ENCODE measurements around the gene MTR.
"Not testable (repeated sequence)": the region's sequence is repeated elsewhere in the genome, so short reads cannot be mapped to it uniquely, and the experiment has no call there.

The MTR gene

GRCh38 chr1:236904892-236905741, 110.0 kb downstream of the MTR start:
- no peak overlapping the region for H3K4me2 ChIP-seq (ENCODE audit: low read depth, low read length)
- no peaks in the 10 kb centered on the region for H3K9me3 ChIP-seq (replicated peaks; ENCODE audit: insufficient read depth, low read length)
- no peaks in the 10 kb centered on the region for H3K4me1 ChIP-seq (ENCODE audit: low read length)
- no peaks in the 10 kb centered on the region for H4K20me1 ChIP-seq (ENCODE audit: insufficient read depth, low read length)
- no peak overlapping the region for H3K9ac ChIP-seq (ENCODE audit: low read length)
- TF ChIP-seq CTCF (IDR thresholded peaks at IDR 0.05; ENCODE audit: low read length) (no peak), EZH2phosphoT487 (IDR thresholded peaks at IDR 0.05; ENCODE audit: low read length) (no peak), EZH2 (optimal IDR thresholded peaks at IDR 0.05; ENCODE audit: low read depth, low read length) (no peak)
- no peaks in the 10 kb centered on the region for H3K27me3 ChIP-seq (replicated peaks; ENCODE audit: insufficient read depth, low read length)
- no peak overlapping the region for H2AFZ ChIP-seq (ENCODE audit: low read length)
- no peak overlapping the region for H3K4me3 ChIP-seq (ENCODE audit: low read length)
- H3K27ac ChIP-seq (ENCODE audit: low read length) = no peak overlapping the region
- DNase-seq = no peak
- H3K36me3 ChIP-seq (replicated peaks; ENCODE audit: insufficient read depth, low read length) = no peaks in the 10 kb centered on the region
- no peaks in the 10 kb centered on the region for H3K79me2 ChIP-seq (ENCODE audit: low read length)
- H3K9me2 ChIP-seq (replicated peaks; ENCODE audit: insufficient read depth, low read length) = no peaks in the 10 kb centered on the region
- no peaks in the 10 kb centered on the region for H3F3A ChIP-seq (ENCODE audit: insufficient read depth, low read length)

GRCh38 chr1:236907205-236907604, 112.1 kb downstream of the MTR start:
- no peaks in the 10 kb centered on the region for H4K20me1 ChIP-seq (ENCODE audit: insufficient read depth, low read length)
- H3F3A ChIP-seq (ENCODE audit: insufficient read depth, low read length) = no peaks in the 10 kb centered on the region
- no peak overlapping the region for H3K4me3 ChIP-seq (ENCODE audit: low read length)
- H3K9me2 ChIP-seq (replicated peaks; ENCODE audit: insufficient read depth, low read length) = no peaks in the 10 kb centered on the region
- no peak overlapping the region for H2AFZ ChIP-seq (ENCODE audit: low read length)
- H3K27me3 ChIP-seq (replicated peaks; ENCODE audit: insufficient read depth, low read length) = no peaks in the 10 kb centered on the region
- no peaks in the 10 kb centered on the region for H3K36me3 ChIP-seq (replicated peaks; ENCODE audit: insufficient read depth, low read length)
- no peak for DNase-seq
- H3K9me3 ChIP-seq (replicated peaks; ENCODE audit: insufficient read depth, low read length) = no peaks in the 10 kb centered on the region
- no peaks in the 10 kb centered on the region for H3K79me2 ChIP-seq (ENCODE audit: low read length)
- no peak overlapping the region for H3K9ac ChIP-seq (ENCODE audit: low read length)
- H3K4me1 ChIP-seq (ENCODE audit: low read length) = no peaks in the 10 kb centered on the region
- TF ChIP-seq EZH2 (optimal IDR thresholded peaks at IDR 0.05; ENCODE audit: low read depth, low read length) (no peak), CTCF (IDR thresholded peaks at IDR 0.05; ENCODE audit: low read length) (no peak), EZH2phosphoT487 (IDR thresholded peaks at IDR 0.05; ENCODE audit: low read length) (no peak)
- no peak overlapping the region for H3K27ac ChIP-seq (ENCODE audit: low read length)
- H3K4me2 ChIP-seq (ENCODE audit: low read depth, low read length) = no peak overlapping the region

GRCh38 chr1:236908669-236909068, 113.6 kb downstream of the MTR start:
- Histone ChIP-seq H3K9me3 (replicated peaks; ENCODE audit: insufficient read depth, low read length) (no peaks in the 10 kb centered on the region), H3K9me2 (replicated peaks; ENCODE audit: insufficient read depth, low read length) (no peaks in the 10 kb centered on the region), H3K4me1 (ENCODE audit: low read length) (no peaks in the 10 kb centered on the region), H3K4me3 (ENCODE audit: low read length) (no peak overlapping the region), H3K79me2 (ENCODE audit: low read length) (no peaks in the 10 kb centered on the region), H3K36me3 (replicated peaks; ENCODE audit: insufficient read depth, low read length) (no peaks in the 10 kb centered on the region), H2AFZ (ENCODE audit: low read length) (no peak overlapping the region), H3K27ac (ENCODE audit: low read length) (no peak overlapping the region), H3K27me3 (replicated peaks; ENCODE audit: insufficient read depth, low read length) (no peaks in the 10 kb centered on the region), H3K9ac (ENCODE audit: low read length) (no peak overlapping the region), H3K4me2 (ENCODE audit: low read depth, low read length) (no peak overlapping the region), H4K20me1 (ENCODE audit: insufficient read depth, low read length) (no peaks in the 10 kb centered on the region), H3F3A (ENCODE audit: insufficient read depth, low read length) (no peaks in the 10 kb centered on the region)
- DNase-seq = no peak
- TF ChIP-seq EZH2 (optimal IDR thresholded peaks at IDR 0.05; ENCODE audit: low read depth, low read length) (no peak), EZH2phosphoT487 (IDR thresholded peaks at IDR 0.05; ENCODE audit: low read length) (no peak), CTCF (IDR thresholded peaks at IDR 0.05; ENCODE audit: low read length) (no peak)

- H3K4me2 ChIP-seq (ENCODE audit: low read depth, low read length); H3K4me1 ChIP-seq (ENCODE audit: low read length); H3K9ac ChIP-seq (ENCODE audit: low read length); H3K27me3 ChIP-seq (replicated peaks; ENCODE audit: insufficient read depth, low read length); H3K36me3 ChIP-seq (replicated peaks; ENCODE audit: insufficient read depth, low read length); H2AFZ ChIP-seq (ENCODE audit: low read length); H3K4me3 ChIP-seq (ENCODE audit: low read length); H4K20me1 ChIP-seq (ENCODE audit: insufficient read depth, low read length); DNase-seq; H3F3A ChIP-seq (ENCODE audit: insufficient read depth, low read length); H3K27ac ChIP-seq (ENCODE audit: low read length); H3K79me2 ChIP-seq (ENCODE audit: low read length); H3K9me2 ChIP-seq (replicated peaks; ENCODE audit: insufficient read depth, low read length); H3K9me3 ChIP-seq (replicated peaks; ENCODE audit: insufficient read depth, low read length): not testable (repeated sequence)
These were observed 116.0 kb downstream of the MTR start for GRCh38 chr1:236911047-236911446.
